Measurements from ENCODE around the gene POLR3A. TPM values are rescaled to one million over a fixed set of nuclear protein-coding genes. Genes with fewer than 3 reads are reported as not detected.

The POLR3A gene
- total and polyA plus RNA-seq, 2 of the 13 experiments (the other 11 are each of a cell fraction or from before 2014, with no cell fraction given): 13.6 to 19.2 TPM

- TF ChIP-seq, protein P1, sequence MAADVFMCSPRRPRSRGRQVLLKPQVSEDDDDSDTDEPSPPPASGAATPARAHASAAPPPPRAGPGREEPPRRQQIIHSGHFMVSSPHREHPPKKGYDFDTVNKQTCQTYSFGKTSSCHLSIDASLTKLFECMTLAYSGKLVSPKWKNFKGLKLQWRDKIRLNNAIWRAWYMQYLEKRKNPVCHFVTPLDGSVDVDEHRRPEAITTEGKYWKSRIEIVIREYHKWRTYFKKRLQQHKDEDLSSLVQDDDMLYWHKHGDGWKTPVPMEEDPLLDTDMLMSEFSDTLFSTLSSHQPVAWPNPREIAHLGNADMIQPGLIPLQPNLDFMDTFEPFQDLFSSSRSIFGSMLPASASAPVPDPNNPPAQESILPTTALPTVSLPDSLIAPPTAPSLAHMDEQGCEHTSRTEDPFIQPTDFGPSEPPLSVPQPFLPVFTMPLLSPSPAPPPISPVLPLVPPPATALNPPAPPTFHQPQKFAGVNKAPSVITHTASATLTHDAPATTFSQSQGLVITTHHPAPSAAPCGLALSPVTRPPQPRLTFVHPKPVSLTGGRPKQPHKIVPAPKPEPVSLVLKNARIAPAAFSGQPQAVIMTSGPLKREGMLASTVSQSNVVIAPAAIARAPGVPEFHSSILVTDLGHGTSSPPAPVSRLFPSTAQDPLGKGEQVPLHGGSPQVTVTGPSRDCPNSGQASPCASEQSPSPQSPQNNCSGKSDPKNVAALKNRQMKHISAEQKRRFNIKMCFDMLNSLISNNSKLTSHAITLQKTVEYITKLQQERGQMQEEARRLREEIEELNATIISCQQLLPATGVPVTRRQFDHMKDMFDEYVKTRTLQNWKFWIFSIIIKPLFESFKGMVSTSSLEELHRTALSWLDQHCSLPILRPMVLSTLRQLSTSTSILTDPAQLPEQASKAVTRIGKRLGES (CRISPR knock-in tag; IDR thresholded peaks at IDR 0.05; ENCODE audit: borderline replicate concordance): no peak
- TF ChIP-seq ZMAT3 (CRISPR knock-in tag; conservative IDR thresholded peaks at IDR 0.05): no peak
- TF ChIP-seq ZNF780A (CRISPR knock-in tag; IDR thresholded peaks at IDR 0.05): no peak
- TF ChIP-seq ZFX (CRISPR knock-in tag; IDR thresholded peaks at IDR 0.05; ENCODE audit: low read depth): peak; percentile 29; the same call in 1 of the 2 replicates
- no peak for TF ChIP-seq YY1 (IDR thresholded peaks at IDR 0.05; ENCODE audit: insufficient read depth, insufficient replicate concordance, low read depth, low read length)
- TF ChIP-seq RCOR2 (CRISPR knock-in tag; IDR thresholded peaks at IDR 0.05): peak; percentile 47; the same call in 1 of the 2 replicates
- TF ChIP-seq, protein P2, sequence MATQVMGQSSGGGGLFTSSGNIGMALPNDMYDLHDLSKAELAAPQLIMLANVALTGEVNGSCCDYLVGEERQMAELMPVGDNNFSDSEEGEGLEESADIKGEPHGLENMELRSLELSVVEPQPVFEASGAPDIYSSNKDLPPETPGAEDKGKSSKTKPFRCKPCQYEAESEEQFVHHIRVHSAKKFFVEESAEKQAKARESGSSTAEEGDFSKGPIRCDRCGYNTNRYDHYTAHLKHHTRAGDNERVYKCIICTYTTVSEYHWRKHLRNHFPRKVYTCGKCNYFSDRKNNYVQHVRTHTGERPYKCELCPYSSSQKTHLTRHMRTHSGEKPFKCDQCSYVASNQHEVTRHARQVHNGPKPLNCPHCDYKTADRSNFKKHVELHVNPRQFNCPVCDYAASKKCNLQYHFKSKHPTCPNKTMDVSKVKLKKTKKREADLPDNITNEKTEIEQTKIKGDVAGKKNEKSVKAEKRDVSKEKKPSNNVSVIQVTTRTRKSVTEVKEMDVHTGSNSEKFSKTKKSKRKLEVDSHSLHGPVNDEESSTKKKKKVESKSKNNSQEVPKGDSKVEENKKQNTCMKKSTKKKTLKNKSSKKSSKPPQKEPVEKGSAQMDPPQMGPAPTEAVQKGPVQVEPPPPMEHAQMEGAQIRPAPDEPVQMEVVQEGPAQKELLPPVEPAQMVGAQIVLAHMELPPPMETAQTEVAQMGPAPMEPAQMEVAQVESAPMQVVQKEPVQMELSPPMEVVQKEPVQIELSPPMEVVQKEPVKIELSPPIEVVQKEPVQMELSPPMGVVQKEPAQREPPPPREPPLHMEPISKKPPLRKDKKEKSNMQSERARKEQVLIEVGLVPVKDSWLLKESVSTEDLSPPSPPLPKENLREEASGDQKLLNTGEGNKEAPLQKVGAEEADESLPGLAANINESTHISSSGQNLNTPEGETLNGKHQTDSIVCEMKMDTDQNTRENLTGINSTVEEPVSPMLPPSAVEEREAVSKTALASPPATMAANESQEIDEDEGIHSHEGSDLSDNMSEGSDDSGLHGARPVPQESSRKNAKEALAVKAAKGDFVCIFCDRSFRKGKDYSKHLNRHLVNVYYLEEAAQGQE (IDR thresholded peaks at IDR 0.05; ENCODE audit: borderline replicate concordance in 1 of 2, low read depth in 1 of 2, low read length in 2 of 2): no peak
- no peak for TF ChIP-seq ADNP (CRISPR knock-in tag; IDR thresholded peaks at IDR 0.05)
- peak; percentile 81 for TF ChIP-seq NCOA2 (CRISPR knock-in tag; IDR thresholded peaks at IDR 0.05)
- peak; percentile 60; the same call in 1 of the 2 replicates for TF ChIP-seq ZNF264 (CRISPR knock-in tag; IDR thresholded peaks at IDR 0.05)
- TF ChIP-seq KAT8 (CRISPR knock-in tag; IDR thresholded peaks at IDR 0.05): peak; percentile 77; the same call in 1 of the 2 replicates
- no peak for TF ChIP-seq SMARCE1 (IDR thresholded peaks at IDR 0.05; ENCODE audit: borderline replicate concordance)
- TF ChIP-seq ZNF770 (CRISPR knock-in tag; IDR thresholded peaks at IDR 0.05): 0 out of 2 replicates have a peak, but pooled peaks have one; percentile 22
- TF ChIP-seq JUNB (CRISPR knock-in tag; IDR thresholded peaks at IDR 0.05; ENCODE audit: borderline replicate concordance): no peak
- TF ChIP-seq ATF1 (CRISPR knock-in tag; IDR thresholded peaks at IDR 0.05): peak; percentile 60; the same call in 1 of the 2 replicates
- no peak for TF ChIP-seq NFE2L1 (CRISPR knock-in tag; IDR thresholded peaks at IDR 0.05; ENCODE audit: borderline replicate concordance)
Measured at GRCh38 chr10:77970869-77971803, 58.2 kb downstream of the POLR3A start (continued).
